ENCODE results near the gene GPM6B.

- TF ChIP-seq CTCF (IDR thresholded peaks at IDR 0.05; ENCODE audit: insufficient read depth, low read length, poor library complexity, severe bottlenecking) = no peak
- no peak for TF ChIP-seq EZH2phosphoT487 (conservative IDR thresholded peaks at IDR 0.05; ENCODE audit: low read length)
These were observed 23.2 kb upstream of the GPM6B start for GRCh38 chrX:13840121-13840520.
